22Rv1 (cell line): ENCODE measurements around the gene DTD2.

Source experiments
- ZFX ChIP-seq: fragments of 450-650 bp; IDR thresholded peaks from 2 replicates; pipeline ENCODE4 v1.6.1; 2017; ENCODE audit warnings: antibody characterized with exemption, borderline replicate concordance
- TF ChIP-seq, protein P1 (sequence below): fragments of 450-650 bp; IDR thresholded peaks from 2 replicates; pipeline ENCODE4 v1.5.1; 2017; ENCODE audit warnings: mild to moderate bottlenecking

DNA sequence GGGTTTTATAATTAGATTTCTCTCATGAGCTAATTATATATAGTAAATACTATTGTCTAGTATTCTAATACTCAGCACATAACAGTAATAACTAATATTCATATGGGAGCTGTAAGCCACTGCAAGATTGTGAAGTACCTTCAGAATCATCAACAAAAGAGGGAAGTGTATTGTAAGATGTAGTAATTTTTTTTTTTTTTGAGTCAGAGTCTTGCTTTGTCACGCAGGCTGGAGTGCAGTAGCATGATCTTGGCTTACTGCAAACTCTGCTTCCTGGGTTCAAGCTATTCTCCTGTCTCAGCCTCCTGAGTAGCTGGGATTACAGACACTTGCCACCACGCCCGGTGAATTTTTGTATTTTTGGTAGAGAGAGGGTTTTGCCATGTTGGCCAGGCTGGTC lies 27.4 kb upstream of the DTD2 start:
- TF ChIP-seq, protein P1, sequence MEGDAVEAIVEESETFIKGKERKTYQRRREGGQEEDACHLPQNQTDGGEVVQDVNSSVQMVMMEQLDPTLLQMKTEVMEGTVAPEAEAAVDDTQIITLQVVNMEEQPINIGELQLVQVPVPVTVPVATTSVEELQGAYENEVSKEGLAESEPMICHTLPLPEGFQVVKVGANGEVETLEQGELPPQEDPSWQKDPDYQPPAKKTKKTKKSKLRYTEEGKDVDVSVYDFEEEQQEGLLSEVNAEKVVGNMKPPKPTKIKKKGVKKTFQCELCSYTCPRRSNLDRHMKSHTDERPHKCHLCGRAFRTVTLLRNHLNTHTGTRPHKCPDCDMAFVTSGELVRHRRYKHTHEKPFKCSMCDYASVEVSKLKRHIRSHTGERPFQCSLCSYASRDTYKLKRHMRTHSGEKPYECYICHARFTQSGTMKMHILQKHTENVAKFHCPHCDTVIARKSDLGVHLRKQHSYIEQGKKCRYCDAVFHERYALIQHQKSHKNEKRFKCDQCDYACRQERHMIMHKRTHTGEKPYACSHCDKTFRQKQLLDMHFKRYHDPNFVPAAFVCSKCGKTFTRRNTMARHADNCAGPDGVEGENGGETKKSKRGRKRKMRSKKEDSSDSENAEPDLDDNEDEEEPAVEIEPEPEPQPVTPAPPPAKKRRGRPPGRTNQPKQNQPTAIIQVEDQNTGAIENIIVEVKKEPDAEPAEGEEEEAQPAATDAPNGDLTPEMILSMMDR, result no peak
- no peak for TF ChIP-seq ZFX
